ENCODE data around the gene PPCDC.

The PPCDC gene

DNA sequence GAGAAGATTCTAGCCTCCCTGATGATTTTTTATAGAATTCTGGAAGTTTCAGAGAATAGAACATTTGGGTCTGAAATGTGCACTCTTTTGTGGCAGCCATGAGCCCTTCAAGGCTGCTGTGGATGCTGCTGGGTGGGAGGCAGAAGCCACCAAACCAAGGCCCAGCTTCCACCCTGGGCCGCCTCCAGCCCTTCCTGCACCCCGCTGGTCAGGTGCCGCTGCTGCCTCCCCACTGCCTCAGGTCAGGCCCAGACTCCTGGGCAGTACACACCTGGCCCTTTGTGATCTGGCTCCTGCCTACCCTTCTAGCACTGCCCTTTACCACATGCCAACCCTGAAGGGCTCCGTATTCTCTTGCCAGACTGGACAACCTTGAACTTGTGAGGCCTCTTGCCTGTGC is 28.3 kb downstream of the PPCDC start:
- no peak for TF ChIP-seq TEAD4 (IDR thresholded peaks at IDR 0.05)
- TF ChIP-seq, protein P1, sequence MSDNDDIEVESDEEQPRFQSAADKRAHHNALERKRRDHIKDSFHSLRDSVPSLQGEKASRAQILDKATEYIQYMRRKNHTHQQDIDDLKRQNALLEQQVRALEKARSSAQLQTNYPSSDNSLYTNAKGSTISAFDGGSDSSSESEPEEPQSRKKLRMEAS (IDR thresholded peaks at IDR 0.05) = no peak
- no peak for TF ChIP-seq EGR1 (IDR thresholded peaks at IDR 0.05)
- no peak for TF ChIP-seq RAD21 (IDR thresholded peaks at IDR 0.05; ENCODE audit: low read depth)
- no peak for TF ChIP-seq NFIC (IDR thresholded peaks at IDR 0.05)
- TF ChIP-seq, protein P2, sequence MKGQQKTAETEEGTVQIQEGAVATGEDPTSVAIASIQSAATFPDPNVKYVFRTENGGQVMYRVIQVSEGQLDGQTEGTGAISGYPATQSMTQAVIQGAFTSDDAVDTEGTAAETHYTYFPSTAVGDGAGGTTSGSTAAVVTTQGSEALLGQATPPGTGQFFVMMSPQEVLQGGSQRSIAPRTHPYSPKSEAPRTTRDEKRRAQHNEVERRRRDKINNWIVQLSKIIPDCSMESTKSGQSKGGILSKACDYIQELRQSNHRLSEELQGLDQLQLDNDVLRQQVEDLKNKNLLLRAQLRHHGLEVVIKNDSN (IDR thresholded peaks at IDR 0.05) = no peak
- no peak for TF ChIP-seq FOXM1 (IDR thresholded peaks at IDR 0.05; ENCODE audit: borderline replicate concordance, low read depth)
- TF ChIP-seq CEBPB (IDR thresholded peaks at IDR 0.05) = no peak
- TF ChIP-seq TAF1 (IDR thresholded peaks at IDR 0.05; ENCODE audit: low read depth) = no peak
- TF ChIP-seq, protein P3, sequence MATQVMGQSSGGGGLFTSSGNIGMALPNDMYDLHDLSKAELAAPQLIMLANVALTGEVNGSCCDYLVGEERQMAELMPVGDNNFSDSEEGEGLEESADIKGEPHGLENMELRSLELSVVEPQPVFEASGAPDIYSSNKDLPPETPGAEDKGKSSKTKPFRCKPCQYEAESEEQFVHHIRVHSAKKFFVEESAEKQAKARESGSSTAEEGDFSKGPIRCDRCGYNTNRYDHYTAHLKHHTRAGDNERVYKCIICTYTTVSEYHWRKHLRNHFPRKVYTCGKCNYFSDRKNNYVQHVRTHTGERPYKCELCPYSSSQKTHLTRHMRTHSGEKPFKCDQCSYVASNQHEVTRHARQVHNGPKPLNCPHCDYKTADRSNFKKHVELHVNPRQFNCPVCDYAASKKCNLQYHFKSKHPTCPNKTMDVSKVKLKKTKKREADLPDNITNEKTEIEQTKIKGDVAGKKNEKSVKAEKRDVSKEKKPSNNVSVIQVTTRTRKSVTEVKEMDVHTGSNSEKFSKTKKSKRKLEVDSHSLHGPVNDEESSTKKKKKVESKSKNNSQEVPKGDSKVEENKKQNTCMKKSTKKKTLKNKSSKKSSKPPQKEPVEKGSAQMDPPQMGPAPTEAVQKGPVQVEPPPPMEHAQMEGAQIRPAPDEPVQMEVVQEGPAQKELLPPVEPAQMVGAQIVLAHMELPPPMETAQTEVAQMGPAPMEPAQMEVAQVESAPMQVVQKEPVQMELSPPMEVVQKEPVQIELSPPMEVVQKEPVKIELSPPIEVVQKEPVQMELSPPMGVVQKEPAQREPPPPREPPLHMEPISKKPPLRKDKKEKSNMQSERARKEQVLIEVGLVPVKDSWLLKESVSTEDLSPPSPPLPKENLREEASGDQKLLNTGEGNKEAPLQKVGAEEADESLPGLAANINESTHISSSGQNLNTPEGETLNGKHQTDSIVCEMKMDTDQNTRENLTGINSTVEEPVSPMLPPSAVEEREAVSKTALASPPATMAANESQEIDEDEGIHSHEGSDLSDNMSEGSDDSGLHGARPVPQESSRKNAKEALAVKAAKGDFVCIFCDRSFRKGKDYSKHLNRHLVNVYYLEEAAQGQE (IDR thresholded peaks at IDR 0.05; ENCODE audit: low read depth) = no peak
- no peak for TF ChIP-seq CREB1 (IDR thresholded peaks at IDR 0.05; ENCODE audit: low read depth)
- TF ChIP-seq ZBTB7A (IDR thresholded peaks at IDR 0.05; ENCODE audit: low read depth) = no peak
- TF ChIP-seq EP300 (IDR thresholded peaks at IDR 0.05; ENCODE audit: borderline replicate concordance) = no peak

DNA sequence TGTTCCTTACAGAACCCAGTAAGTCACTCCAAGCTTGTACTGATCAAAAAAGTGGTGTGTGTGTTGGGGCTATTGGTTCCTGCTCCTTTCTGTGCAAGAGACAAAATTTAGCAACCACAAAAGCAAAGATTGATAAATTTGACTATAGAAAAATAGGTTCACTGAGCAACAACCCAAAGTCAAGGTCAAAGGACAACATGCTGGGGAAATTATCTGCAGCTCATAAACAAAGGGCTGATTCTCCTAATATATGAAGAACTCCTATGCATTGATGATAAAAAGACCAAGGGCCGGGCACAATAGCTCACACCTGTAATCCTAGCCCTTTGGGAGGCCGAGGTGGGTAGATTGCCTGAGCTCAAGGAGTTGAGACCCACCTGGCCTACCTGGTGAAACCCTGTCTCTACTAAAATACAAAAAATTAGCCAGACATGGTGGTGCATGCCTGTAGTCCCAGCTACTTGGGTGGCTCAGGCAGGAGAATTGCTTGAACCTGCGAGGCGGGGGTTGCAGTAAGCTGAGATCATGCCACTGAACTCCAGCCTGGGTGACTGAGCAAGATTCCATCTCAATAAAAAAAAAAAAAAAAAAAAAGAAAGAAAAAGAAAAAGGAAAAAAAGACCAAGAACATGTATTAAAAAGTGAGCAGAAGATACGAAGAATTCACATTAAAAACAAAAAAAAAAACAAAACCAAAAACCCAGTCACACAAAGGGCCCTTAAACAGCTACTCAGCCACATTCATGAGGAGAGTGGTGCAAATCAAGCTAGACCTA is 29.8 kb downstream of the PPCDC start:
- TF ChIP-seq YY1 (IDR thresholded peaks at IDR 0.05; ENCODE audit: low read depth) = no peak
- TF ChIP-seq RAD21 (IDR thresholded peaks at IDR 0.05; ENCODE audit: low read depth) = no peak
- TF ChIP-seq ZBTB7A (IDR thresholded peaks at IDR 0.05; ENCODE audit: low read depth) = no peak
- no peak for TF ChIP-seq TAF1 (IDR thresholded peaks at IDR 0.05; ENCODE audit: low read depth)
- no peak for TF ChIP-seq EP300 (IDR thresholded peaks at IDR 0.05; ENCODE audit: borderline replicate concordance)
- TF ChIP-seq, protein P3 (IDR thresholded peaks at IDR 0.05; ENCODE audit: low read depth) = no peak
- no peak for TF ChIP-seq EGR1 (IDR thresholded peaks at IDR 0.05)
- no peak for TF ChIP-seq NFIC (IDR thresholded peaks at IDR 0.05)
- TF ChIP-seq, protein P2 (IDR thresholded peaks at IDR 0.05) = no peak
- TF ChIP-seq FOXM1 (IDR thresholded peaks at IDR 0.05; ENCODE audit: borderline replicate concordance, low read depth) = no peak
- TF ChIP-seq TCF12 (IDR thresholded peaks at IDR 0.05; ENCODE audit: low read depth) = no peak
- no peak for TF ChIP-seq CEBPB (IDR thresholded peaks at IDR 0.05)
- no peak for TF ChIP-seq CREB1 (IDR thresholded peaks at IDR 0.05; ENCODE audit: low read depth)
- no peak for TF ChIP-seq TEAD4 (IDR thresholded peaks at IDR 0.05)
- TF ChIP-seq, protein P1 (IDR thresholded peaks at IDR 0.05) = no peak

DNA sequence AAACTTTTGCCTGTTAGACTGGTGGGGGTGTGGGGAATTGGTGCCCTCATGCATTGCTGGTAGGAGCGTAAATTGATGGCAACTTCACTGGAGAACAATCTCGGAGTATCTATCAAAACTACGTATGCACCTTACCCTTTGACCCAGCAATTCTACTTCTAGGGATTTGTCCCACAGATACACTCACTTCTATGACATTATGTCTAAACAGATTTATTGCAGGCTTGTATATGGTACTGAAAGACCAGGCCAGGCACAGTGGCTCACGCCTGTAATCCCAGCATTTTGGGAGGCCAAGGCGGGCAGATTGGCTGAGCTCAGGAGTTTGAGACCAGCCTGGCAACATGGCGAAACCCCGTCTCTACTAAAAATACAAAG is 30.3 kb downstream of the PPCDC start:
- TF ChIP-seq, protein P3 (IDR thresholded peaks at IDR 0.05; ENCODE audit: low read depth) = no peak
- no peak for TF ChIP-seq TAF1 (IDR thresholded peaks at IDR 0.05; ENCODE audit: low read depth)
- TF ChIP-seq EGR1 (IDR thresholded peaks at IDR 0.05) = no peak
- no peak for TF ChIP-seq ZBTB7A (IDR thresholded peaks at IDR 0.05; ENCODE audit: low read depth)
- TF ChIP-seq EP300 (IDR thresholded peaks at IDR 0.05; ENCODE audit: borderline replicate concordance) = no peak
- TF ChIP-seq CEBPB (IDR thresholded peaks at IDR 0.05) = no peak

DNA sequence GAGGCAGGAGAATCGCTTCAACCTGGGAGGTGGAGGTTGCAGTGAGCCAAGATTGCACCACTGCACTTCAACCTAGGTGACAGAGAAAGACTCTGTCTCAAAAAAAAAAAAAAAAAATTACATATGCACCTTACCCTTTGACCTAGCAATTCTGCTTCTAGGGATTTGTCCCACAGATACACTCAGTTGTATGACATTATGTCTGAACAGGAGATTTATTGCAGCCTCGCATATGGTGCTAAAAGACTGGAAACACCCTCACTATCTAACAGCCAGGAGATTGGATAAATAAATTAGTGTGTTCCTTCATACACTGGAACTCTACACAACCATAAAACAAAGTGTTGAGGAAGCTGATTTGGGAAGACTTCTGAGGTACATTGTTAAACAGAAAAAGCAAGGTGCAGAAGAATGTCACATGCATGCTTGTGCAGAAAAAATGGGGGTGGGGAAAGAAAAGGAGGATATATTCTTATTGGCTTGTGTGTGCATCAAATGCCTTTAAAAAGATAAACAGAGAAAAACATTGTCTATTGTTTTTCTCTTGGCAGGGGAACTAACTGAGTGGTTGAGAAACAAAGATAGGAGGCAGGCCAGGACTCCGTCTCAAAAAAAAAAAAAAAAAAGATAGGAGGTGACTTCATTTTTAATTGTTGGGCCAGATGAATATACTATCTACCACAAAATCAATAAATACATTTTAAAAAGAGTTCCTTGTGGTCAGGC is 30.9 kb downstream of the PPCDC start:
- TF ChIP-seq EP300 (IDR thresholded peaks at IDR 0.05; ENCODE audit: borderline replicate concordance) (no peak), FOXM1 (IDR thresholded peaks at IDR 0.05; ENCODE audit: borderline replicate concordance, low read depth) (no peak), NFIC (IDR thresholded peaks at IDR 0.05) (no peak), TAF1 (IDR thresholded peaks at IDR 0.05; ENCODE audit: low read depth) (no peak), YY1 (IDR thresholded peaks at IDR 0.05; ENCODE audit: low read depth) (no peak)
- TF ChIP-seq, protein P3 (IDR thresholded peaks at IDR 0.05; ENCODE audit: low read depth) = no peak
- TF ChIP-seq, protein P2 (IDR thresholded peaks at IDR 0.05) = no peak

All from Ishikawa (cell line).